Body of pancreas (tissue), 4 donors: Measurements from ENCODE around the gene SYTL1.

Experiments used
- CTCF ChIP-seq, 7 experiments: fragments of 450-650 bp in 4 of 7; fragments of 200-600 bp in 3 of 7; sonication (generic) in 3 of 7; IDR thresholded peaks; one replicate each; pipeline ENCODE4 v1.5.1; 2016 to 2019; ENCODE audit warnings: antibody characterized with exemption in 7 of 7
- POLR2A ChIP-seq, 3 donors: fragments of 450-650 bp; IDR thresholded peaks; one replicate each; pipeline ENCODE4 v1.6.1; 2016; ENCODE audit warnings: antibody characterized with exemption in 3 of 3, mild to moderate bottlenecking in 2 of 3

DNA sequence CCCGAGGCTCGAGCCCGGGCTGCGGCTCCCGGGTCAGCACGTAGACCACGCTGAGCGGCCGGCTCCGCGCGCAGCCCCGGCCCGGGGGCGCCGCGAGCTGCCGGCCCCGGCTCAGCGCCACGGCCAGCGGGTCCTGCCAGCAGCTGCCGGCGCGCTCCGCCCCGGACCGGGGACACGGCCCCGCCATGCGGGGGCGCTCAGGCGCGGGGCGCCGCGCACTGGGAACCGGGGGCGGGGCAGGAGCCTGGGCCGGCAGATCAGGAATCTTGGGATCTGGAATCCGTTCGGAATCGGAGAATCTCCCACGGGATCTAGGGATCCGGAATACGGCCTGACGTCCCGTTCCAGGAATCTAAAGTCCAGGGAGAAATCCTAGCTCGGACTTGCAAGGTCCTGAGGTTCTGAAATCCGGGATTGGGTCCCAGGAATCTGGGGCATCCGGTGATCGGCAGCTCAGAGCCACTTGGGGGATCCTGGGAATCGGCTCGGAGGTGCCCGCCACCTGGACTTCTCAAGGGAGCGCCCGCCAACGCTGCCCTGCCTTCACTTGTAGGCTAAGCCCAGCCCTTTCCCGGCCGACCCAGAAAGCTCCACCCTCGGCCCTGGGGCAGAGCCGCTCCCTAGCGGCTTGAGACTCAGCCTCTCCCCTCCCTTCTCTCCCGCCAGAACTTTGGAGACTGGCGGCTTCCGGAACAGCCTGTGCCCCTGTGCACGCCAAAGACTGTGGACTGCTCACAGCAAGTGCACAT, 24.8 kb downstream of the SYTL1 start, which contains the start of gene MAP3K6:
- TF ChIP-seq CTCF (IDR thresholded peaks at IDR 0.05): peak in 5 of 7 experiments; percentile 9 to 63 (median 33)
- peak; percentile 67 to 80 (median 77) for TF ChIP-seq POLR2A (IDR thresholded peaks at IDR 0.05)
